Measurements from ENCODE around the gene TMEM138.
A peak's percentile ranks its signal among the peaks of the same experiment; 100 is the strongest.

The TMEM138 gene

DNA sequence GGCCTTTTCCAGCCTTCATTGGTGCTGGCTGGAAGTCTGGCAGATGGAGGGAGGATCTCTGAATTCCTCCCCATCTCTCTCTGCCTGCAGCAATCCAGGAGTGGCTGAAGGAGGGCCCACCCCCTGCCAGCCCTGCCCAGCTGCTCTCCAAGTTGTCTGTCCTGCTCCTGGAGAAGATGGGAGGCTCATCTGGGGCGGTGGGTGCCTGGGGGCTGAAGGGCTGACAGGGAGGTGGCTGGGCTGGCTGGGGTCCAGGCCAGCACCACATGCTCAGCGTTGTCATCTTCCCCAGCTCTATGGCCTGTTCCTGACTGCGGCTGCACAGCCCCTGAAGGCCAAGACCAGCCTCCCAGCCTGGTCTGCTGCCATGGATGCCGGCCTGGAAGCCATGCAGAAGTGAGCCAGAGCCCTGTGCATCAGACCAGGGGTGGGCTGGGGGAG, 17.0 kb upstream of the TMEM138 start:
- H3K4me3 Mint-ChIP-seq, result no peak overlapping the region
- no peaks in the 10 kb centered on the region for H3K9me3 Mint-ChIP-seq
- H3K27ac Mint-ChIP-seq, result peak overlapping the region in 1 of 3 experiments; percentile 34
- H3K36me3 Mint-ChIP-seq (ENCODE audit: low read depth), result peaks cover 15% of the 10 kb centered on the region
- TF ChIP-seq, protein P1, sequence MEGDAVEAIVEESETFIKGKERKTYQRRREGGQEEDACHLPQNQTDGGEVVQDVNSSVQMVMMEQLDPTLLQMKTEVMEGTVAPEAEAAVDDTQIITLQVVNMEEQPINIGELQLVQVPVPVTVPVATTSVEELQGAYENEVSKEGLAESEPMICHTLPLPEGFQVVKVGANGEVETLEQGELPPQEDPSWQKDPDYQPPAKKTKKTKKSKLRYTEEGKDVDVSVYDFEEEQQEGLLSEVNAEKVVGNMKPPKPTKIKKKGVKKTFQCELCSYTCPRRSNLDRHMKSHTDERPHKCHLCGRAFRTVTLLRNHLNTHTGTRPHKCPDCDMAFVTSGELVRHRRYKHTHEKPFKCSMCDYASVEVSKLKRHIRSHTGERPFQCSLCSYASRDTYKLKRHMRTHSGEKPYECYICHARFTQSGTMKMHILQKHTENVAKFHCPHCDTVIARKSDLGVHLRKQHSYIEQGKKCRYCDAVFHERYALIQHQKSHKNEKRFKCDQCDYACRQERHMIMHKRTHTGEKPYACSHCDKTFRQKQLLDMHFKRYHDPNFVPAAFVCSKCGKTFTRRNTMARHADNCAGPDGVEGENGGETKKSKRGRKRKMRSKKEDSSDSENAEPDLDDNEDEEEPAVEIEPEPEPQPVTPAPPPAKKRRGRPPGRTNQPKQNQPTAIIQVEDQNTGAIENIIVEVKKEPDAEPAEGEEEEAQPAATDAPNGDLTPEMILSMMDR (IDR thresholded peaks at IDR 0.05; ENCODE audit: unreplicated experiment in 3 of 3), result no peak
- peaks cover 5% of the 10 kb centered on the region for H3K4me1 Mint-ChIP-seq
- H3K27me3 Mint-ChIP-seq (ENCODE audit: low read depth), result no peaks in the 10 kb centered on the region

DNA sequence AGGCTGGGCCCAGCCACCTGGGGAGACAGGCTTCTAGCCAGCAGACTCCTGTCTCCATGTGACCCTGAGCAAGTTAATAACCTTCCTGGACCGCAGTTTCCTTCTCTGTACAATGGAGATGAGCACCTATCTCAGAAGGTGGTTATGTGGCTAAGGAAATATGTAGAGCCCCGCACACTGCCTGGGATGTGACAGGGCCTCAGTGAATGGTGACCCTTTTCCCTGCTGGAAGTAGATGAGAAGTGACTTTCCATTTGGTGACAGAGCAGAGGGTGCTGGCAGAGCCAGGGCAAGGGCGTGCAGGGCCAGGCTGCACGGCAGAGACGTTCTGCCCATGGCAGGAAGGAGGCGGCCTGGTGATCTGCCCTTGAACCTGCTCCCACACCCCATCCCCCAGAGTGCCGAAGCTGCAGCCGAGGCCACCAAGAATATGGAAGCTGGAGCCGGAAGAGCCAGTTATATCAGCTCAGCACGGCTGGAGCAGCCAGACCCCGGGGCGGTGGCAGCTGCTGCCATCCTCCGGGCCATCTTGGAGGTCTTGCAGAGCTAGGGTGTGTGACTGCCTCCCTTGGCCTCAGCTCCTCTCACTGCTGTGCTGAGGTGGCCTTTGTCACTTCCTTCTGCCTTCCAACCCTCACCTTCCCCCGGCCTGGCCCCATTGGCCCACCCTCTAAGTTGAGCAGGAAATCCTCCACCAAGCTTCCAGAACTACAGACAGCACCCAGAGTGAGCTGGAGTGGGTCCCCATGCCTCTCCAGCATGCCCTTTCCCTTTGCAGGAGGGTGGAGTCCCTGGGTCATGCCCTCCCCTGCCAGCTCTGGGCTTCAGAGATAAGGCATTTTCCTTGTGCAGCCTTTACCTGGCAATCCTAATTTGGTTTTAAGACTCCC, 16.0 kb upstream of the TMEM138 start:
- Mint-ChIP-seq H3K27me3 (ENCODE audit: low read depth) (no peaks in the 10 kb centered on the region), H3K27ac (no peak overlapping the region), H3K9me3 (no peaks in the 10 kb centered on the region), H3K36me3 (ENCODE audit: low read depth) (peaks cover 12% of the 10 kb centered on the region), H3K4me3 (no peak overlapping the region), H3K4me1 (peaks cover 5% of the 10 kb centered on the region)
- TF ChIP-seq, protein P1 (IDR thresholded peaks at IDR 0.05; ENCODE audit: unreplicated experiment in 3 of 3), result no peak

DNA sequence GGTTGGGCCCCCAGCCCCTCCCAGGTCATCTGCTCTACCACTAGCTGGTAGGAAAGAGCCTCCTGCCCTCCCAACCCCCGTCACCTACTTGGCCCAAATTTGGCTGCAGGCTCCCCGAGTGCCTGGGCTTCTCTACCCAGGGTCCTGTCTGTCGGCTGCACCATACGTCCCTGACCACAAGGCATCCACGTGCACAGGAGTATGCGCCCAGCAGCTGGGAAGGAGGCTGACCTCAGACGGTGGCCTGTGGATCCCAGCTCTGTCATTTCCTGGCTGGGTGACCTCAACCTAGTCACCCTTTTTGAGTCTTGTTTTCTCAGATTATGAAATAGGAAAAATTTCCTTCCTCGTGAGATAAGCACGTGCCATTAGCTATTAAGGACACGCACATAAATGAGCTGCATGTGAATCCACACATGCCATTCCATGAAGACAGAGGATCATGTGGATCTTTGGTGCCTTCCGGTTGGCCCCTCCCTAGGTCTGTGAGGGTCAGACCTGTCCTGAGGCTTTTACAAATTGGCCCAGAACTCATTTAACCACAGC, 14.2 kb upstream of the TMEM138 start:
- H3K27me3 Mint-ChIP-seq (ENCODE audit: low read depth), result no peaks in the 10 kb centered on the region
- peaks cover 14% of the 10 kb centered on the region for H3K36me3 Mint-ChIP-seq (ENCODE audit: low read depth)
- no peak overlapping the region for H3K4me3 Mint-ChIP-seq
- no peak overlapping the region for H3K27ac Mint-ChIP-seq
- peaks cover 5% of the 10 kb centered on the region for H3K4me1 Mint-ChIP-seq
- TF ChIP-seq, protein P1 (IDR thresholded peaks at IDR 0.05; ENCODE audit: unreplicated experiment in 3 of 3), result no peak
- no peaks in the 10 kb centered on the region for H3K9me3 Mint-ChIP-seq

DNA sequence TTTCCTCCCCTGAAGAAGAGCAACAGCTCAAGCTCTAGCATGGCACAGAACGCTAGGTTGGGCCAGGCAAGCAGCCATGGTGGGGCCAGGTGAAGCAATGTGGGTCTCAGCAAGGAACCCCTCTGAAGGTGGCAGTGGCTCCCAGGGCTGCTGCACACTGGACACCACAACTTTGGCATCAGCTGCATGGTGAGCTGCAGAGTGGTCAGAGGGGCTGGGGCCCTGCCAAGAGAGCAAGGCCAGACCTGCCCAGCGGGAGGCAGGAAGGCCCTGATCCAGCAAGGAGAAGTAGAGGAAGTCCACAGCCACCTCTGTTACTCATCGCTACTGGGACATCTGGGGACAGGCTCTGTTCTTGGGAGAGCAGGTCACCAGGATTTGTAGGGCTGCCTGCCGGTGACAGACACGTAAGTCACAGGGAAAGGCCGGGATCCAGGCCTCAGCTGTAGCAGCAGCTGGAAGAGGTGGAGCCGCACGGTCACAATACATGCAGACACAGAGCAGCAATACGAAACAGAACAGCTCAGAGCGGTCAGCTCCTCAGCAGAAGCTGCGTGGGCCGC, 12.9 kb upstream of the TMEM138 start:
- TF ChIP-seq, protein P1 (IDR thresholded peaks at IDR 0.05; ENCODE audit: unreplicated experiment in 3 of 3), result no peak
- no peaks in the 10 kb centered on the region for H3K27me3 Mint-ChIP-seq (ENCODE audit: low read depth)
- H3K9me3 Mint-ChIP-seq, result no peaks in the 10 kb centered on the region
- peaks cover 5% of the 10 kb centered on the region for H3K4me1 Mint-ChIP-seq
- H3K27ac Mint-ChIP-seq, result no peak overlapping the region
- no peak overlapping the region for H3K4me3 Mint-ChIP-seq
- peaks cover 16% of the 10 kb centered on the region for H3K36me3 Mint-ChIP-seq (ENCODE audit: low read depth)

DNA sequence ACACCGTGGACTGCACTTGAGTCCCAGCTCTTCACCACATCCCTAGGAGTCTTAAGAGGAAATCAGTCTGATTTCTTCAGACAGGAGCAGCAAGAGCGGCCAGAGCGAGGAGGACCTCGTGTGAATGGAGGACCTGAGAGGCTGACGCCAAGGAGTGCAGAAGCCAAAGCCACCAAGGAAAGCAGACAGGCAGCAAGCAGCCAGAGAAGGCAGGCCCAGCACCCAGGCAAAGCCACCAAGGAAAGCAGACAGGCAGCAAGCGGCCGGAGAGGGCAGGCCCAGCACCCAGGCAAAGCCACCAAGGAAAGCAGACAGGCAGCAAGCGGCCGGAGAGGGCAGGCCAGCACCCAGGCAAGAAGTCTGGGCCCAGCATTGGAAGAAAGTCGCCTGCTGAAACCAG, 12.3 kb upstream of the TMEM138 start:
- TF ChIP-seq, protein P1 (IDR thresholded peaks at IDR 0.05; ENCODE audit: unreplicated experiment in 3 of 3), result no peak
- Mint-ChIP-seq H3K27ac (no peak overlapping the region), H3K9me3 (no peaks in the 10 kb centered on the region), H3K36me3 (ENCODE audit: low read depth) (peaks cover 16% of the 10 kb centered on the region), H3K27me3 (ENCODE audit: low read depth) (no peaks in the 10 kb centered on the region), H3K4me3 (no peak overlapping the region), H3K4me1 (peaks cover under 1% of the 10 kb centered on the region)
